GM12801 (cell line): Measurements from ENCODE around the gene PTPRD.

ENCODE experiments used
- TF ChIP-seq, protein P1 (sequence below): IDR thresholded peaks from one replicate; pipeline ENCODE4 v1.5.1; 2011; ENCODE audit warnings: control low read depth; ENCODE audit not compliant: insufficient read length; ENCODE audit errors: extremely low read depth

Gene PTPRD

DNA sequence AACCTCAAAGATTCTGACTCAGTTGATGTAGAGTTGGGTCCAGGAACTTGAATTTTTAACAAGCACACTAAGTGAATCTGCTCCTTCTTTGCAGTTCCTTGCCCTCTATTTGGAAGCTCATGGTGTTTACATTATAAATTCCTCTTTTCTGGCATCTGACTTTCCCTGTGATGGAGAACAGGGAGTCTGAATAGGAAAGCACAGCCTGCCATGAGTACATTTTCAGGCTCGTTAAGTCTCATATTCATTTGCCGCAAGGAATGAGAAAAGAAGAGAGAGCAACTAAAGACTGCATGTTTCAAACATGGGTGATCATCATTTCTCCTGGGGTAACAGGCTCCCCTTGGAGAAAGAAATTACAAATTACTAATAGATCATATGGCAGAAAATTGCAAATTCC lies 2345.2 kb downstream of the PTPRD start:
- TF ChIP-seq, protein P1, sequence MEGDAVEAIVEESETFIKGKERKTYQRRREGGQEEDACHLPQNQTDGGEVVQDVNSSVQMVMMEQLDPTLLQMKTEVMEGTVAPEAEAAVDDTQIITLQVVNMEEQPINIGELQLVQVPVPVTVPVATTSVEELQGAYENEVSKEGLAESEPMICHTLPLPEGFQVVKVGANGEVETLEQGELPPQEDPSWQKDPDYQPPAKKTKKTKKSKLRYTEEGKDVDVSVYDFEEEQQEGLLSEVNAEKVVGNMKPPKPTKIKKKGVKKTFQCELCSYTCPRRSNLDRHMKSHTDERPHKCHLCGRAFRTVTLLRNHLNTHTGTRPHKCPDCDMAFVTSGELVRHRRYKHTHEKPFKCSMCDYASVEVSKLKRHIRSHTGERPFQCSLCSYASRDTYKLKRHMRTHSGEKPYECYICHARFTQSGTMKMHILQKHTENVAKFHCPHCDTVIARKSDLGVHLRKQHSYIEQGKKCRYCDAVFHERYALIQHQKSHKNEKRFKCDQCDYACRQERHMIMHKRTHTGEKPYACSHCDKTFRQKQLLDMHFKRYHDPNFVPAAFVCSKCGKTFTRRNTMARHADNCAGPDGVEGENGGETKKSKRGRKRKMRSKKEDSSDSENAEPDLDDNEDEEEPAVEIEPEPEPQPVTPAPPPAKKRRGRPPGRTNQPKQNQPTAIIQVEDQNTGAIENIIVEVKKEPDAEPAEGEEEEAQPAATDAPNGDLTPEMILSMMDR, result no peak

DNA sequence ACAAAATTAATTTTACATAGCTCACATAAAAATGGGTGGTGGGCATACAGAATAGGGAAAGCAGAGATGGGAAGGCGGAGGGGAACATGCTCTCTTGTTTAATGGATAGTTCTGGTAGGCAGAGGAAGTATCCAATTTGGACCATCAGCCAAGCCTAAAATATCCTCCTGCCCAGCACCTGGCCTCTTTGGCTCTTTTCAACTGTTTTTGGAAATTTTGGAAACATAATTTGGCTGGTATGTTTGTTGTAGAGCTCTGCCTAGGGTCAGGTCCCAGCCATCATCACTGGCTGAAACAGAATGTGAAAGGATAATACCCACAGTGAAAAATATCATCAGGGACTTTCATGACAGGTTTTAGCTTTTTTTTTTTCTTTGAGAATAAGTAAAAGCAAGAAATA lies 2345.9 kb downstream of the PTPRD start:
- TF ChIP-seq, protein P1, result no peak

DNA sequence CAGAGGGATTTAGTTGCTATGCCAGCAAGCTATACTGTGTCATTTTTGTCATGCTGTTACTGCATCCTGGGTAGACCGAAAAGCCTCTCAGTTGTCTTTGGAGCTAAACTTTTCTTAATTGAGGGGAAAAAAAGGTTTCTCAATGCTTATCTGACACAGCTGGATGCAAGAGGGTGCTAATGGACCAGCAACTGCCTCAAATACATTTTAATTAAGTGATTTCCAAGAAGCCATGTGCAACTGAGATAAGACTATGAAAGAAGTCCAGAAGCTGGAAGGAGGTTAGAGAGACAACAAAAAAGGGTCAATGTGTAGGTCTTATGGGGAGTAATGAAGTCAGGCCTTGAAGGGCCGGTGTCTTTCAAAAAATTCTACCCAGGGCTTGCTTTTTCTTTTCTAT lies 2347.5 kb downstream of the PTPRD start:
- TF ChIP-seq, protein P1, result no peak
